ENCODE data around the gene EXOC7. TPM values are rescaled to one million over a fixed set of nuclear protein-coding genes. Genes with fewer than 3 reads are reported as not detected.
A peak's percentile ranks its signal among the peaks of the same experiment; 100 is the strongest.

Gene EXOC7, protein sequence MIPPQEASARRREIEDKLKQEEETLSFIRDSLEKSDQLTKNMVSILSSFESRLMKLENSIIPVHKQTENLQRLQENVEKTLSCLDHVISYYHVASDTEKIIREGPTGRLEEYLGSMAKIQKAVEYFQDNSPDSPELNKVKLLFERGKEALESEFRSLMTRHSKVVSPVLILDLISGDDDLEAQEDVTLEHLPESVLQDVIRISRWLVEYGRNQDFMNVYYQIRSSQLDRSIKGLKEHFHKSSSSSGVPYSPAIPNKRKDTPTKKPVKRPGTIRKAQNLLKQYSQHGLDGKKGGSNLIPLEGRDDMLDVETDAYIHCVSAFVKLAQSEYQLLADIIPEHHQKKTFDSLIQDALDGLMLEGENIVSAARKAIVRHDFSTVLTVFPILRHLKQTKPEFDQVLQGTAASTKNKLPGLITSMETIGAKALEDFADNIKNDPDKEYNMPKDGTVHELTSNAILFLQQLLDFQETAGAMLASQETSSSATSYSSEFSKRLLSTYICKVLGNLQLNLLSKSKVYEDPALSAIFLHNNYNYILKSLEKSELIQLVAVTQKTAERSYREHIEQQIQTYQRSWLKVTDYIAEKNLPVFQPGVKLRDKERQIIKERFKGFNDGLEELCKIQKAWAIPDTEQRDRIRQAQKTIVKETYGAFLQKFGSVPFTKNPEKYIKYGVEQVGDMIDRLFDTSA
- 10 to 100 TPM; 47.3 to 88.0 (median 49.7) TPM for polyA plus RNA-seq
- long read RNA-seq, donor 1: 0 reads
- long read RNA-seq, donor 2, full-length matches to known transcripts: 12 of 12 reads
- long read RNA-seq, donor 2, partial matches to known transcripts: 0 of 12 reads
- long read RNA-seq, donor 2, other reads (novel, unspliced or antisense): 0 of 12 reads
- long read RNA-seq, donor 3, full-length matches to known transcripts: 24 of 30 reads
- long read RNA-seq, donor 3, partial matches to known transcripts: 6 of 30 reads
- long read RNA-seq, donor 3, other reads (novel, unspliced or antisense): 0 of 30 reads
- long read RNA-seq, donor 4: 0 reads
- long read RNA-seq, donor 5, partial matches to known transcripts: 0 of 2 reads
- long read RNA-seq, donor 5, other reads (novel, unspliced or antisense): 0 of 2 reads
- long read RNA-seq, donor 6, full-length matches to known transcripts: 22 of 22 reads
- long read RNA-seq, donor 6, partial matches to known transcripts: 0 of 22 reads
- long read RNA-seq, donor 6, other reads (novel, unspliced or antisense): 0 of 22 reads
- long read RNA-seq, donor 7, full-length matches to known transcripts: 29 of 29 reads
- long read RNA-seq, donor 7, partial matches to known transcripts: 0 of 29 reads
- long read RNA-seq, donor 7, other reads (novel, unspliced or antisense): 0 of 29 reads
- long read RNA-seq, donor 8, full-length matches to known transcripts: 6 of 6 reads
- long read RNA-seq, donor 8, partial matches to known transcripts: 0 of 6 reads
- long read RNA-seq, donor 8, other reads (novel, unspliced or antisense): 0 of 6 reads
- long read RNA-seq, donor 9, full-length matches to known transcripts: 5 of 5 reads
- long read RNA-seq, donor 9, partial matches to known transcripts: 0 of 5 reads
- long read RNA-seq, donor 9, other reads (novel, unspliced or antisense): 0 of 5 reads
- long read RNA-seq, donor 10, full-length matches to known transcripts: 24 of 35 reads
- long read RNA-seq, donor 10, partial matches to known transcripts: 11 of 35 reads
- long read RNA-seq, donor 10, other reads (novel, unspliced or antisense): 0 of 35 reads

DNA sequence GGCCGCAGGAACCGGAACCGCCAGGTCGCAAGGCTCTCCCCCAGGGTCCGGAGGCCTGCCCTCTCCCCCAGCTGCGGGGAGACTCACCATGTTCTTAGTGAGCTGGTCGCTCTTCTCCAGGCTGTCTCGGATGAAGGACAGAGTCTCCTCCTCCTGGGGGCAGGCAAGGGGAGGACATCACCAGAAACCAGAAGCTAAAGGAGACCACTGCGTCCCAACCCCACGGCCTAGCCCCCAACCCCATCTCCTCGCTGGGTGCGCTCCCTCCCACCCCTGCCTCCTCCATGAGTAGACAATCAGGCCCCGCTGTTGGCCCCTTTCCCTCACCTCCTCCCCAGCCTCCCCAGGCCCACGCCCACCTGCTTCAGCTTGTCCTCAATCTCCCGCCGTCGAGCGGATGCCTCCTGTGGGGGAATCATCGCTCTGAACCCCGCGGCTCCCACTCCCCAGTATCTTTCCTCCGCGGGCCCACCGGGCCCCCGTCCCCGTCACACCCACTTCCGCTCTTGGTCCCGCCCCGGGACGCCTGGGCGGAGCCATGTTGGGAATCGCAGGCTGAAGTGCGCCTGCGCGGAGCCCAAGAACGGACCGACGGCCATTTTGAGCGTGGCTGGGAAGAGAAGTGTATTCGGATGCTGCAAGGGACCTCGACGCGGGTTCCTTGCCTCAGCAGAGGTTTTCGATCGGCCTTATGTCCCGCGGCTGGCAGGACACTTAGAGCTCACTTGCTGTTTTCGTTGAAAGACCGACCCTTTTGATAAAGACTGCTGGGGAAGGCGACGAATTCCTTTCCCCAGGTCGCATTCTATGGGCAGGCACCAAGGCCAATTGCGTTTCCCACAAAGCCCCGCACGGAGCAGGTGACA, at the start of gene EXOC7:
TSS of gene EXOC7 (minus strand) at position 514 of the 866 bp plus-strand sequence. CDS start at position 419, 95 bp downstream.
- peaks cover 0 to 21% (median 5%) of the 10 kb centered on the region in 3 donors for H3K4me1 ChIP-seq (ENCODE audit: control insufficient read depth in 3 of 3, insufficient read depth in 2 of 3, low read depth in 1 of 3, low read length in 2 of 3)
- H3K27me3 ChIP-seq (ENCODE audit: control insufficient read depth in 3 of 3, insufficient read depth in 3 of 3, low read length in 3 of 3): no peaks in the 10 kb centered on the region
- H3K4me3 ChIP-seq (ENCODE audit: low read depth in 1 of 3, low read length in 3 of 3): peak within 1 kb of the TSS; percentile 81 to 97 (median 83)
- peaks cover 0 to 26% (median 5%) of the 10 kb centered on the region in 3 donors for H3K36me3 ChIP-seq (ENCODE audit: control insufficient read depth in 3 of 3, insufficient read depth in 2 of 3, low read depth in 1 of 3, low read length in 3 of 3)
- DNase-seq: peak; percentile 95 to 97
- H3K9me3 ChIP-seq (ENCODE audit: control insufficient read depth in 2 of 2, insufficient read depth in 1 of 2, low read depth in 1 of 2, low read length in 1 of 2): no peaks in the 10 kb centered on the region
- H3K27ac ChIP-seq (ENCODE audit: low read depth in 1 of 3, low read length in 2 of 3): peak within 1 kb of the TSS; percentile 24 to 81 (median 76)
- FAIRE-seq: no peak
- 4 to 5% (median 5%) methylated on average over 54 to 55 of the region's 55 CpGs for WGBS, 3 donors

DNA sequence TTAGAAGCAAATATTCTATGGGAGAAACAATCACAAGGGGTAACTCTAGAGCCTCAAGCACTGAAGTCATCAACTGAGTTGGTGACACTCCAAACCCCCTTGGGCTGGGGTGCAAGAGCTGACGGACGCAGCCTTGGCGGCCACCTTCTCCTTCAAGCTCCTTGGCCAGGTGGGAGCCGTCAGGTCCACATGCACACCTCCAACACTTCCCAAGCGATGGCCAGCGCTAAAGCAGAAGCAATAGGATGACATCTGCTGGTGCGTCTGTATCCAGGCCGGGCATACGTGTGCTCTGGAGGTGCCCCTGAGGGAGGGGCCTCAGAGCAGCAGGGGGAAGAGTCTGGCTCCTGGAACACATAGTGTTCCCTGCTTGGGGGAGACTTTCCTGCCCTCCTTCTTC, 49.6 kb upstream of the EXOC7 start:
- no peak for DNase-seq
- H3K27me3 ChIP-seq (ENCODE audit: control insufficient read depth in 3 of 3, insufficient read depth in 3 of 3, low read length in 3 of 3): no peaks in the 10 kb centered on the region
- no peaks in the 10 kb centered on the region for H3K9me3 ChIP-seq (ENCODE audit: control insufficient read depth in 2 of 2, insufficient read depth in 1 of 2, low read depth in 1 of 2, low read length in 1 of 2)
- H3K4me1 ChIP-seq (ENCODE audit: control insufficient read depth in 3 of 3, insufficient read depth in 2 of 3, low read depth in 1 of 3, low read length in 2 of 3): peaks cover 0 to 6% (median 0%) of the 10 kb centered on the region in 3 donors
- peaks cover 4 to 59% (median 21%) of the 10 kb centered on the region in 3 donors for H3K36me3 ChIP-seq (ENCODE audit: control insufficient read depth in 3 of 3, insufficient read depth in 2 of 3, low read depth in 1 of 3, low read length in 3 of 3)
- no peak for FAIRE-seq
- 92 to 96% (median 94%) methylated on average over 9 of the region's 9 CpGs for WGBS, 3 donors
- no peak overlapping the region for H3K4me3 ChIP-seq (ENCODE audit: low read depth in 1 of 3, low read length in 3 of 3)
- no peak overlapping the region for H3K27ac ChIP-seq (ENCODE audit: low read depth in 1 of 3, low read length in 2 of 3)

DNA sequence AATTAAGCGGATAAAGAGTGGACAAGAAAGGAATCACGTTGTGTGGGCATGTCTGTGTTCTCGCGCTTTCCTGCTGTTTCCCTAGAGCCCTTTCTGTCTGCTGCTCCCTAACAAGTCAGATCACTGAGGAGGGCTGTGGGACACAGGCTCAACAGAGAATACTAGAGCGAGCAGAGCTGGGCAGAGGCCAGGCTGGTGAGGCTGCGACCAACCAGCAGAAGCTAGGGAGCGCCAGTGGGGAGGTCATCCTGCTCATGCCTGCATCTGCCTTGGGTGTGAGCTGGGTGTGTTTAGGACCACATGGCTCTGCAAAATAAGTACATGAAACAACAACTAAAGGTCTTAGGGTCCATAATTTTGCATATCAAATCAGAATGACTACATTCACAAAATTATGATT, 49.0 kb upstream of the EXOC7 start:
- no peak for FAIRE-seq
- peaks cover 0 to 6% (median 0%) of the 10 kb centered on the region in 3 donors for H3K4me1 ChIP-seq (ENCODE audit: control insufficient read depth in 3 of 3, insufficient read depth in 2 of 3, low read depth in 1 of 3, low read length in 2 of 3)
- H3K9me3 ChIP-seq (ENCODE audit: control insufficient read depth in 2 of 2, insufficient read depth in 1 of 2, low read depth in 1 of 2, low read length in 1 of 2): no peaks in the 10 kb centered on the region
- peaks cover 4 to 53% (median 20%) of the 10 kb centered on the region in 3 donors for H3K36me3 ChIP-seq (ENCODE audit: control insufficient read depth in 3 of 3, insufficient read depth in 2 of 3, low read depth in 1 of 3, low read length in 3 of 3)
- H3K27me3 ChIP-seq (ENCODE audit: control insufficient read depth in 3 of 3, insufficient read depth in 3 of 3, low read length in 3 of 3): no peaks in the 10 kb centered on the region
- 90 to 91% (median 91%) methylated on average over 7 of the region's 7 CpGs for whole genome bisulfite sequencing, 3 donors
- DNase-seq: no peak
- H3K4me3 ChIP-seq (ENCODE audit: low read depth in 1 of 3, low read length in 3 of 3): no peak overlapping the region
- H3K27ac ChIP-seq (ENCODE audit: low read depth in 1 of 3, low read length in 2 of 3): no peak overlapping the region

DNA sequence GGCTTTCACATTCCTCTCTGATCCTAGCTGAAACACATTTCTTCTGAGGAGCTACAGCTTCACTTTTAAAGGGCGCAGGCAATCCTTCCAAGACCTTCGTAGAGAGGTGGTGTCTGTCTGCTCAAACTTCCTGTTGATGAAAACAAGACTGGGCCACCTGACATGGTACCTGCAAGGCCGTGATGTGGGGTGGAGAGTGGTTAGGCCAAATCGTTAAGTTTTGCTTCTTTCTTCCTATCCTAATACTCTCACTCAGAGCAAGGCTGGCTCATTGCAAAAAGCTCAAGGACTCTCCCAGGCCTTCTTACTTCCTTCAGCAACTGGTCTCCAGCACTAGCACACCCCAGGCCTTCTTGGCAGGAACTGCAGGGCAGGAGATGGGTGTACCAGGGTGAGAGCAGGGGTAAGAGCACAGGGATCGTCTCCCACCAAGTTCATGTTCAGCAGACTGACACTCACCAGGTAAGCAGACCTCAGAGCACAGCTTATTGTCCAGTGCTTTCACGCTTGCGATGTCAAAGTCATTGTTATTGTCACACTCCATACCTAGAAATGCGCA, 48.4 kb upstream of the EXOC7 start:
- DNase-seq: no peak
- Histone ChIP-seq H3K27me3 (ENCODE audit: control insufficient read depth in 3 of 3, insufficient read depth in 3 of 3, low read length in 3 of 3) (no peaks in the 10 kb centered on the region), H3K36me3 (ENCODE audit: control insufficient read depth in 3 of 3, insufficient read depth in 2 of 3, low read depth in 1 of 3, low read length in 3 of 3) (peaks cover 4 to 56% (median 22%) of the 10 kb centered on the region in 3 donors), H3K27ac (ENCODE audit: low read depth in 1 of 3, low read length in 2 of 3) (no peak overlapping the region), H3K4me1 (ENCODE audit: control insufficient read depth in 3 of 3, insufficient read depth in 2 of 3, low read depth in 1 of 3, low read length in 2 of 3) (peaks cover 0 to 6% (median 0%) of the 10 kb centered on the region in 3 donors), H3K9me3 (ENCODE audit: control insufficient read depth in 2 of 2, insufficient read depth in 1 of 2, low read depth in 1 of 2, low read length in 1 of 2) (no peaks in the 10 kb centered on the region), H3K4me3 (ENCODE audit: low read depth in 1 of 3, low read length in 3 of 3) (no peak overlapping the region)
- 81 to 91% (median 89%) methylated on average over 8 of the region's 8 CpGs for WGBS, 3 donors
- no peak for FAIRE-seq

DNA sequence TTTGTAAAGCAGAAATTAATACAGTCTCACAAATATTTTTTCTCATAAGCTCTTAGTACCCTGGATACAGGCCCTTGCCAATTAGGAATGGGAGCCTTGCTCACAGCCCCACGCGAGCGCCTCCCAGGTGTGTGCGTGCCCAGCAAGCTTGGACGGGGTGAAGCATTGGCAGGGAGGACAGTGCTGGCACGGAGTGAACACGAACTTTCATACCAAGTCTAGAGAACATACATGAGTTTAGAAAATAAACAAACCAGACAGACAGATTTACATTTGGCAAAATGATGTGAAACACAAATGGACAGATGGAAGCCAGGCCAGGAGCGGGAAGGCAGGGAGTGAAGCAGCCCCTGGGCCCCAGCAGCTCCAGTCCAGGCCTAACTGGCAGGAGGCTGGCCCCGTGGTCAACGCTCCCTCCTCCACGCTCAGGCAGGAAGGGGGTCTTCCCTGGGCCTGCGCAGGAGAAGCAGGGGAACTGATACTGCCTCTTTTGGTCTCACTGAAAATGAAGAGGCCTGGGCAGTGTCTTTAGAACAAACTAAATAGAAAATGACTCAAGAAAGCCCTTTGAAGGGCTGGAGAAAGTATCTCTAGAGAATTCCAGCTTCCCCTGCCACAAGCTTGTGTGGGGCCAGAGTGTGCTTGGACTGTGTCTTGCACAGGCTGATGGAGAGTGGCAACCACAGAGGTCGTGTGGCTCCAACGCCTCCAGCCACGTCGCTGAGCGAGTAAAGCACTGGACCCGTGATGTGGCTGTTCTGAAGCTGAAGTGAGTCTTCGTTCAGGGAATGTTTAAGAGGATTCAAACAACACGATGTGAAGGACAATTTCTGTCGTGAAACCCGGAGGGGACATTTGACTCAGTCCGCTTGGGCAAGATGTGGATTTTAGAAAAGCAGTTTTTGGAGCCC, 47.4 kb upstream of the EXOC7 start:
- DNase-seq: no peak
- no peak for FAIRE-seq
- WGBS, 3 donors: 84 to 91% (median 90%) methylated on average over 23 of the region's 23 CpGs
- Histone ChIP-seq H3K9me3 (ENCODE audit: control insufficient read depth in 2 of 2, insufficient read depth in 1 of 2, low read depth in 1 of 2, low read length in 1 of 2) (no peaks in the 10 kb centered on the region), H3K27me3 (ENCODE audit: control insufficient read depth in 3 of 3, insufficient read depth in 3 of 3, low read length in 3 of 3) (no peaks in the 10 kb centered on the region), H3K4me1 (ENCODE audit: control insufficient read depth in 3 of 3, insufficient read depth in 2 of 3, low read depth in 1 of 3, low read length in 2 of 3) (no peaks in the 10 kb centered on the region), H3K36me3 (ENCODE audit: control insufficient read depth in 3 of 3, insufficient read depth in 2 of 3, low read depth in 1 of 3, low read length in 3 of 3) (peaks cover 4 to 56% (median 22%) of the 10 kb centered on the region in 3 donors), H3K4me3 (ENCODE audit: low read depth in 1 of 3, low read length in 3 of 3) (no peak overlapping the region), H3K27ac (ENCODE audit: low read depth in 1 of 3, low read length in 2 of 3) (peak overlapping the region in 1 of 3 donors; percentile 33)

DNA sequence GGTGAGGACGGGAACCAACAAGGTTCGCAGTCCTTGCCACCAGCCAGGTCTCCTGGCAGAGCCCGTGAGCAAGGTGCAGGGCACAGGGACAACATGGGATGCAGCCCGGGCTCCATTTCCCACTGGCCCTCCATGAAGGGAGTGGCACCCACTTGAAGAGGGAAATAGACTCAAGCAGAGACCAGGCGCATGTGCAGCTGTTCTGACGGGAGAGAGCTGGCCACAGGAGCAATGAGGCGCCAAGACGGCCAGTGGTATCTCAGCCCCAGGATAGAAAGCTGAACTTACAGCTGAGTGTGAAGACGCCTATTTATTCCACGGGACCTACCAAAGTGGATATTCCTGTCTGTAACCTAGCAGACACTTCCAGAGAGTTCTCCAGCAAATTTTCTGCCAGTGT, 45.6 kb upstream of the EXOC7 start:
- H3K4me1 ChIP-seq (ENCODE audit: control insufficient read depth in 3 of 3, insufficient read depth in 2 of 3, low read depth in 1 of 3, low read length in 2 of 3): no peaks in the 10 kb centered on the region
- H3K9me3 ChIP-seq (ENCODE audit: control insufficient read depth in 2 of 2, insufficient read depth in 1 of 2, low read depth in 1 of 2, low read length in 1 of 2): no peaks in the 10 kb centered on the region
- H3K36me3 ChIP-seq (ENCODE audit: control insufficient read depth in 3 of 3, insufficient read depth in 2 of 3, low read depth in 1 of 3, low read length in 3 of 3): peaks cover 4 to 52% (median 17%) of the 10 kb centered on the region in 3 donors
- 92 to 96% (median 94%) methylated on average over 10 of the region's 10 CpGs for WGBS, 3 donors
- H3K4me3 ChIP-seq (ENCODE audit: low read depth in 1 of 3, low read length in 3 of 3): no peak overlapping the region
- DNase-seq (no peak), FAIRE-seq (no peak)
- no peak overlapping the region for H3K27ac ChIP-seq (ENCODE audit: low read depth in 1 of 3, low read length in 2 of 3)
- H3K27me3 ChIP-seq (ENCODE audit: control insufficient read depth in 3 of 3, insufficient read depth in 3 of 3, low read length in 3 of 3): no peaks in the 10 kb centered on the region

All from small intestine (tissue), 16 donors.